HepG2 (cell line): ENCODE results near the gene SRCIN1. TPM values are rescaled to one million over a fixed set of nuclear protein-coding genes. Genes with fewer than 3 reads are reported as not detected.

ENCODE experiments used
- CC2D1A ChIP-seq: sonication (generic); formaldehyde crosslinking; IDR thresholded peaks from 2 replicates; pipeline ENCODE4 v1.8.1; 2023; ENCODE audit warnings: mild to moderate bottlenecking, missing genetic modification reagents
- FOXA1 ChIP-seq, 2 experiments: fragments of 450-650 bp in 1 of 2; sonication (generic) in 1 of 2; formaldehyde crosslinking in 1 of 2; IDR thresholded peaks; 2 replicates each; pipeline versions ENCODE4 v1.4.0 to v1.6.1; 2016 to 2020; ENCODE audit warnings: missing genetic modification reagents in 1 of 2
- LBX2 ChIP-seq: sonication (generic); formaldehyde crosslinking; IDR thresholded peaks from 2 replicates; pipeline ENCODE4 v1.5.0; 2020; ENCODE audit warnings: missing genetic modification reagents, mild to moderate bottlenecking, borderline replicate concordance
- MLX ChIP-seq: IDR thresholded peaks from 2 replicates; pipeline ENCODE4 v1.6.1; 2016
- POLR2A ChIP-seq, 2 experiments: IDR thresholded peaks; 2 replicates each; pipeline ENCODE4 v1.6.1; 2011; ENCODE audit warnings: low read depth in 2 of 2, low read length in 2 of 2, mild to moderate bottlenecking in 1 of 2, moderate library complexity in 1 of 2; ENCODE audit not compliant: insufficient read depth in 1 of 2
- SIN3B ChIP-seq: fragments of 150-350 bp; IDR thresholded peaks from 2 replicates; pipeline ENCODE4 v1.6.1; 2014; ENCODE audit warnings: low read length
- YEATS2 ChIP-seq: sonication (generic); formaldehyde crosslinking; IDR thresholded peaks from 2 replicates; pipeline ENCODE4 v1.4.0; 2020; ENCODE audit warnings: missing genetic modification reagents, borderline replicate concordance
- ZFAT ChIP-seq: sonication (generic); formaldehyde crosslinking; conservative IDR thresholded peaks from 2 replicates; pipeline ENCODE4 v1.8.1; 2023; ENCODE audit warnings: missing genetic modification reagents, inconsistent platforms
- ZNF652 ChIP-seq: IDR thresholded peaks from 2 replicates; pipeline ENCODE4 v1.6.1; 2016; ENCODE audit warnings: low read depth, borderline replicate concordance
- ZNF710 ChIP-seq: sonication (generic); formaldehyde crosslinking; IDR thresholded peaks from 2 replicates; pipeline ENCODE4 v1.5.0; 2020; ENCODE audit warnings: mild to moderate bottlenecking, missing genetic modification reagents, borderline replicate concordance
- polyA plus RNA-seq, 8 experiments: library from polyadenylated mRNA; depleted of rRNA in 3 of 8; stranded (reverse) in 7 of 8; unstranded in 1 of 8; fragments of >200 nt; fragmentation: Illumina TruSeq in 4 of 8; extraction: Trizol in 4 of 8; gene quantifications; 2 replicates each; pipeline versions ENCODE4 v1.2.1 to v1.2.3, GENCODE V29; 2011 to 2016; ENCODE audit warnings: low read depth in 4 of 8, missing spikeins in 1 of 8, mixed read lengths in 1 of 8; ENCODE audit not compliant: insufficient read depth in 1 of 8
- total RNA-seq, 5 experiments: library from RNA; depleted of rRNA; stranded (reverse); fragments of >200 nt; fragmentation: Illumina TruSeq; extraction: Trizol; gene quantifications; 2 replicates each; pipeline ENCODE4 v1.2.3, GENCODE V29; 2016; ENCODE audit warnings: low read depth in 1 of 5
- TF ChIP-seq, protein P1 (sequence below): sonication (generic); formaldehyde crosslinking; IDR thresholded peaks from 2 replicates; pipeline ENCODE4 v1.4.0; 2020; ENCODE audit warnings: missing genetic modification reagents
- TF ChIP-seq, protein P2 (sequence below): sonication (generic); formaldehyde crosslinking; IDR thresholded peaks from 2 replicates; pipeline ENCODE4 v1.4.0; 2020; ENCODE audit warnings: missing genetic modification reagents, borderline replicate concordance
- TF ChIP-seq, protein P3 (sequence below): sonication (generic); formaldehyde crosslinking; IDR thresholded peaks from 2 replicates; pipeline ENCODE4 v1.5.1; 2020; ENCODE audit warnings: missing genetic modification reagents, mild to moderate bottlenecking, borderline replicate concordance
- TF ChIP-seq, protein P4 (sequence below): sonication (generic); formaldehyde crosslinking; IDR thresholded peaks from 2 replicates; pipeline ENCODE4 v1.5.0; 2020; ENCODE audit warnings: missing genetic modification reagents

SRCIN1 gene
- total and polyA plus RNA-seq, 2 of the 13 experiments (the other 11 are each of a cell fraction or from before 2014, with no cell fraction given): 1.2 to 9.6 TPM

GRCh38 chr17:38617967-38618760, 12.4 kb upstream of the SRCIN1 start (continued):
- TF ChIP-seq, protein P1, sequence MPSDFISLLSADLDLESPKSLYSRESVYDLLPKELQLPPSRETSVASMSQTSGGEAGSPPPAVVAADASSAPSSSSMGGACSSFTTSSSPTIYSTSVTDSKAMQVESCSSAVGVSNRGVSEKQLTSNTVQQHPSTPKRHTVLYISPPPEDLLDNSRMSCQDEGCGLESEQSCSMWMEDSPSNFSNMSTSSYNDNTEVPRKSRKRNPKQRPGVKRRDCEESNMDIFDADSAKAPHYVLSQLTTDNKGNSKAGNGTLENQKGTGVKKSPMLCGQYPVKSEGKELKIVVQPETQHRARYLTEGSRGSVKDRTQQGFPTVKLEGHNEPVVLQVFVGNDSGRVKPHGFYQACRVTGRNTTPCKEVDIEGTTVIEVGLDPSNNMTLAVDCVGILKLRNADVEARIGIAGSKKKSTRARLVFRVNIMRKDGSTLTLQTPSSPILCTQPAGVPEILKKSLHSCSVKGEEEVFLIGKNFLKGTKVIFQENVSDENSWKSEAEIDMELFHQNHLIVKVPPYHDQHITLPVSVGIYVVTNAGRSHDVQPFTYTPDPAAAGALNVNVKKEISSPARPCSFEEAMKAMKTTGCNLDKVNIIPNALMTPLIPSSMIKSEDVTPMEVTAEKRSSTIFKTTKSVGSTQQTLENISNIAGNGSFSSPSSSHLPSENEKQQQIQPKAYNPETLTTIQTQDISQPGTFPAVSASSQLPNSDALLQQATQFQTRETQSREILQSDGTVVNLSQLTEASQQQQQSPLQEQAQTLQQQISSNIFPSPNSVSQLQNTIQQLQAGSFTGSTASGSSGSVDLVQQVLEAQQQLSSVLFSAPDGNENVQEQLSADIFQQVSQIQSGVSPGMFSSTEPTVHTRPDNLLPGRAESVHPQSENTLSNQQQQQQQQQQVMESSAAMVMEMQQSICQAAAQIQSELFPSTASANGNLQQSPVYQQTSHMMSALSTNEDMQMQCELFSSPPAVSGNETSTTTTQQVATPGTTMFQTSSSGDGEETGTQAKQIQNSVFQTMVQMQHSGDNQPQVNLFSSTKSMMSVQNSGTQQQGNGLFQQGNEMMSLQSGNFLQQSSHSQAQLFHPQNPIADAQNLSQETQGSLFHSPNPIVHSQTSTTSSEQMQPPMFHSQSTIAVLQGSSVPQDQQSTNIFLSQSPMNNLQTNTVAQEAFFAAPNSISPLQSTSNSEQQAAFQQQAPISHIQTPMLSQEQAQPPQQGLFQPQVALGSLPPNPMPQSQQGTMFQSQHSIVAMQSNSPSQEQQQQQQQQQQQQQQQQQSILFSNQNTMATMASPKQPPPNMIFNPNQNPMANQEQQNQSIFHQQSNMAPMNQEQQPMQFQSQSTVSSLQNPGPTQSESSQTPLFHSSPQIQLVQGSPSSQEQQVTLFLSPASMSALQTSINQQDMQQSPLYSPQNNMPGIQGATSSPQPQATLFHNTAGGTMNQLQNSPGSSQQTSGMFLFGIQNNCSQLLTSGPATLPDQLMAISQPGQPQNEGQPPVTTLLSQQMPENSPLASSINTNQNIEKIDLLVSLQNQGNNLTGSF: no peak; the same call in 1 of the 2 replicates
- TF ChIP-seq YEATS2 (no peak), MLX (CRISPR knock-in tag) (peak; percentile 86), CC2D1A (CRISPR knock-in tag) (no peak), ZFAT (CRISPR knock-in tag) (no peak), LBX2 (CRISPR knock-in tag) (no peak), POLR2A (IDR thresholded peaks at IDR 0.05; ENCODE audit: insufficient read depth in 1 of 2, low read depth in 2 of 2, low read length in 2 of 2) (no peak), ZNF710 (CRISPR knock-in tag) (peak; percentile 92), FOXA1 (IDR thresholded peaks at IDR 0.05) (no peak), FOXA1 (CRISPR knock-in tag; IDR thresholded peaks at IDR 0.05) (peak; percentile 48; the same call in 1 of the 2 replicates), SIN3B (no peak), ZNF652 (CRISPR knock-in tag) (no peak)
- TF ChIP-seq, protein P2, sequence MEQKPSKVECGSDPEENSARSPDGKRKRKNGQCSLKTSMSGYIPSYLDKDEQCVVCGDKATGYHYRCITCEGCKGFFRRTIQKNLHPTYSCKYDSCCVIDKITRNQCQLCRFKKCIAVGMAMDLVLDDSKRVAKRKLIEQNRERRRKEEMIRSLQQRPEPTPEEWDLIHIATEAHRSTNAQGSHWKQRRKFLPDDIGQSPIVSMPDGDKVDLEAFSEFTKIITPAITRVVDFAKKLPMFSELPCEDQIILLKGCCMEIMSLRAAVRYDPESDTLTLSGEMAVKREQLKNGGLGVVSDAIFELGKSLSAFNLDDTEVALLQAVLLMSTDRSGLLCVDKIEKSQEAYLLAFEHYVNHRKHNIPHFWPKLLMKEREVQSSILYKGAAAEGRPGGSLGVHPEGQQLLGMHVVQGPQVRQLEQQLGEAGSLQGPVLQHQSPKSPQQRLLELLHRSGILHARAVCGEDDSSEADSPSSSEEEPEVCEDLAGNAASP (CRISPR knock-in tag): peak; percentile 100
- TF ChIP-seq, protein P3, sequence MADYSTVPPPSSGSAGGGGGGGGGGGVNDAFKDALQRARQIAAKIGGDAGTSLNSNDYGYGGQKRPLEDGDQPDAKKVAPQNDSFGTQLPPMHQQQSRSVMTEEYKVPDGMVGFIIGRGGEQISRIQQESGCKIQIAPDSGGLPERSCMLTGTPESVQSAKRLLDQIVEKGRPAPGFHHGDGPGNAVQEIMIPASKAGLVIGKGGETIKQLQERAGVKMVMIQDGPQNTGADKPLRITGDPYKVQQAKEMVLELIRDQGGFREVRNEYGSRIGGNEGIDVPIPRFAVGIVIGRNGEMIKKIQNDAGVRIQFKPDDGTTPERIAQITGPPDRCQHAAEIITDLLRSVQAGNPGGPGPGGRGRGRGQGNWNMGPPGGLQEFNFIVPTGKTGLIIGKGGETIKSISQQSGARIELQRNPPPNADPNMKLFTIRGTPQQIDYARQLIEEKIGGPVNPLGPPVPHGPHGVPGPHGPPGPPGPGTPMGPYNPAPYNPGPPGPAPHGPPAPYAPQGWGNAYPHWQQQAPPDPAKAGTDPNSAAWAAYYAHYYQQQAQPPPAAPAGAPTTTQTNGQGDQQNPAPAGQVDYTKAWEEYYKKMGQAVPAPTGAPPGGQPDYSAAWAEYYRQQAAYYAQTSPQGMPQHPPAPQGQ (CRISPR knock-in tag): no peak
- TF ChIP-seq, protein P4, sequence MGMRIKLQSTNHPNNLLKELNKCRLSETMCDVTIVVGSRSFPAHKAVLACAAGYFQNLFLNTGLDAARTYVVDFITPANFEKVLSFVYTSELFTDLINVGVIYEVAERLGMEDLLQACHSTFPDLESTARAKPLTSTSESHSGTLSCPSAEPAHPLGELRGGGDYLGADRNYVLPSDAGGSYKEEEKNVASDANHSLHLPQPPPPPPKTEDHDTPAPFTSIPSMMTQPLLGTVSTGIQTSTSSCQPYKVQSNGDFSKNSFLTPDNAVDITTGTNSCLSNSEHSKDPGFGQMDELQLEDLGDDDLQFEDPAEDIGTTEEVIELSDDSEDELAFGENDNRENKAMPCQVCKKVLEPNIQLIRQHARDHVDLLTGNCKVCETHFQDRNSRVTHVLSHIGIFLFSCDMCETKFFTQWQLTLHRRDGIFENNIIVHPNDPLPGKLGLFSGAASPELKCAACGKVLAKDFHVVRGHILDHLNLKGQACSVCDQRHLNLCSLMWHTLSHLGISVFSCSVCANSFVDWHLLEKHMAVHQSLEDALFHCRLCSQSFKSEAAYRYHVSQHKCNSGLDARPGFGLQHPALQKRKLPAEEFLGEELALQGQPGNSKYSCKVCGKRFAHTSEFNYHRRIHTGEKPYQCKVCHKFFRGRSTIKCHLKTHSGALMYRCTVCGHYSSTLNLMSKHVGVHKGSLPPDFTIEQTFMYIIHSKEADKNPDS (CRISPR knock-in tag): no peak
